ENCODE results near the gene OR2V2.

Gene OR2V2

DNA sequence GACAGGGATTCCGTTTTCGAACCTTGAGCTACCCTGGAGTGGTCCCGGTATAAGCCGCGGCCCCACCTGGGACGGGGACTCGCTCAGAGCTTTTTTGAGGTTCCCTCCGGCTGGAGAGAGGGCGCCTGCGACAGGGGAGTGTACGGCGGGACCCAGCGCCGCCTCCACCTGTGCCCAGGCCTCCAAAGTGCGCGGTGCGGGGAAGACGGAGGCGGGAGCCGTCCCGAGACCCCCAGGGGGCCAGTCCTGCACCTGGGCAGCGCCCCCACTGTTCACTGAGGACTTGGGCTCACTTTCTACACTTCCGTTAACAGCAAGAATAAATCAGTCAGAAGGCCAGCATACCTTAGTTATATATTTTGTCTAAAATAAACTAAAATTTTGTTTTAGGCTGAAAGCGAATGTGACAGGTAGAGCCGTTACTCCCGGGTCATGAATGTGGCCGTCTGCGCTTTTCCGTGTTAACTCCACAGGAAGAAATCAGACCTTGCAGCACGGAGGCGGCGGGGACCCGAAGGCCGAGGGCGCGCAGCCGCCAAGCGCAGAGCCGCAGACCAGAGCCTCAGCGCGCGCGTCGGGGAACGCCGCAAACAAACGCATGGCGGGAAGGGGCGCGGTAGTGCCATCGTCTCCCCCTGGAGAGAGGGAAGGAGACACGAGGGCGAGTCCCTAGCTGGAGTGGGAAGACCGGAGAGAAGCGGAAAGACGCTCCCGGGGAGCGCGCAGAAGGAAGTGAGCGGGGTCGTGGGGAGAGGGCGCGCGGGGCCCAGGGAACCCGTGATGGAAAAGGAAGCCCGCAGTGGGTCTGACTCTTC is 43.5 kb downstream of the OR2V2 start:
- no peak for DNase-seq (ENCODE audit: low spot score)

DNA sequence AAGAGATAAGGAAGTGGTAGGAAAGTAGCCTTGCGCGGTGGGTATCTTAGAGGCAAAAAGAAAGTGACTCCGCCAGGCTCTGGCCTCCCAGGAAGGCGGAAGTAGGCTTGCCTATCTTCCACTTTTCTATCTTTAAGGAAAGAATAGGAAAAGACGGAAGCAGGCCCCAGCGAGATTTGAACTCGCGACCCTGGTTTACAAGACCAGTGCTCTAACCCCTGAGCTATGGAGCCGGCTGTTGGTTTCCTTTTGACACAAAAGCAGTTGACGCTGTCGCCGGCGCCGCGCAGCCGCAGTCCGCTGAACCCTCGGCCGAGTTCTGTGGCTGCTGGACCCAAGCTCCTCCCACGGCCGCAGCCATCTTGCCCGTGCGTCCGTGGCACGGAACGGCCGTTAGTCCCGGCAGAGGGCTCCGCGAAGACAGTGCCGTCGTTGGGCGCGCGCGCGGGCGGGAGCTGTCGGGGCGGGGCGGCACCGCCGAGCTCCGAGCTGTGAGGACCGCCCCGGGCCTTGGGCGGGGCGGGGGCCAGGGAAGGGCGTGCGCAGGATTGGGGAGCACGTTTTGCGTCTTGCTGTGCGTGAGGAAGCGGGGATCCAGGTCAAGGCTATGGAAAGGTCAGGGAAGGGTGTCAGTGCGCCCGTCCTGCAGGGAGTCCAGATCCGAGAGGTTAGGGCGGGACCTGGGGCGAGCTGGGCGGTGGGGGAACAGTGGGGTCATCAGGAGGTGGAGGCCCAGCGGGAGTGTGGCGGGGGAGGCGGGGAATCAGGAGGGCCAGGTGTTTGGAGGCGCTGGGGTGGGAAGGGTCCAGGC is 44.3 kb downstream of the OR2V2 start:
- DNase-seq (ENCODE audit: low spot score) = peak; percentile 94

DNA sequence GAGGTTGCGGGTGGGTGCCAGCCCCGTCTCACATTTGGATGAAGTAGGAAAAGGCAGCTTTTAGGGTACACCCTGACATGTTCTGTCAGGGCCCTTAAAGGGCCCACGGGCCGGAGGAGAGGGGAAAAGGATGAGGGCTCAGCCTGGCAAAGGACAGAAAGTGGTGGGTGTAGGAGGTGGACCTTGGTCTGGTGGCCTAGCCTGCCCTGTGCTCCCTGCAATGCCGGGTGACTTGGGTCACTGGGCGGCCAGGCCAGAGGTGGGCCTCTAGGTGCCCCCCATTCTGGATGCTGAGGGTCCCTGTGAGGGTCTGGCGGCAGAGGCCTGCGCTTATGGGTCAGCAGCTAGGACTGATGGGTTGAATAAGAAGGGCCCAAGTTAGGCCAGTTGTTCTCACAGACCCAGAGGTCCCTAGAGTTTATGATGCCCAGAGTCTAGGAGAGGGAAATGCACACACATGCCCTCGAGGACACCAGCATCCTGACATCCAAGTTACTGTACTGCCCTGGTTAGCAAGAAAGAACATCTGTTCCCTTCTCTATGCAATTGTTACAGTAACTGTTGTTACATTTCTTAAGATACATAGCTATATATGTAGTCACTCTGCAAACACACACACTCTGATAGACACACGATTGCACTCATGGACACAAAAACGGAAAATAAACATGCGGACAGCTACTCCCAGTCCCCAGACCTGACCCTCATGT is 45.1 kb downstream of the OR2V2 start:
- no peak for DNase-seq (ENCODE audit: low spot score)

DNA sequence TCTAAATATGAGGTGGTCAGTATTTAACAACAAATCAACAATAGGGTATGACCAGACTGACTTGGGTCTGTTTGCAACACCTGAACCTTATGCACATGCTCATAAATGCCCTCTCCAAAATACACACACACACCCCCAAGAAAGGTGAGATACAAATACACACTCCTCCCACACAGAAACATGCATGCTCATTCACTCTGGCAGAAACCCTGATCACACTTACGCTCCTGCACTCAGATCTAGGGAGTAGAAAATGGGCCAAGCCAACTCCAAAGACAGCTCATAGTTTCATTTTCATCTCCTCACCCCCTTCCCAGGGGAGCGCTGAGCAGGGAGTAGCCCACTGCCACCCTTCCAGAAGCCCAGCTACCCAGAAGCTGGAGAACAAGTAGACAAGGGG is 46.3 kb downstream of the OR2V2 start:
- no peak for DNase-seq (ENCODE audit: low spot score)

DNA sequence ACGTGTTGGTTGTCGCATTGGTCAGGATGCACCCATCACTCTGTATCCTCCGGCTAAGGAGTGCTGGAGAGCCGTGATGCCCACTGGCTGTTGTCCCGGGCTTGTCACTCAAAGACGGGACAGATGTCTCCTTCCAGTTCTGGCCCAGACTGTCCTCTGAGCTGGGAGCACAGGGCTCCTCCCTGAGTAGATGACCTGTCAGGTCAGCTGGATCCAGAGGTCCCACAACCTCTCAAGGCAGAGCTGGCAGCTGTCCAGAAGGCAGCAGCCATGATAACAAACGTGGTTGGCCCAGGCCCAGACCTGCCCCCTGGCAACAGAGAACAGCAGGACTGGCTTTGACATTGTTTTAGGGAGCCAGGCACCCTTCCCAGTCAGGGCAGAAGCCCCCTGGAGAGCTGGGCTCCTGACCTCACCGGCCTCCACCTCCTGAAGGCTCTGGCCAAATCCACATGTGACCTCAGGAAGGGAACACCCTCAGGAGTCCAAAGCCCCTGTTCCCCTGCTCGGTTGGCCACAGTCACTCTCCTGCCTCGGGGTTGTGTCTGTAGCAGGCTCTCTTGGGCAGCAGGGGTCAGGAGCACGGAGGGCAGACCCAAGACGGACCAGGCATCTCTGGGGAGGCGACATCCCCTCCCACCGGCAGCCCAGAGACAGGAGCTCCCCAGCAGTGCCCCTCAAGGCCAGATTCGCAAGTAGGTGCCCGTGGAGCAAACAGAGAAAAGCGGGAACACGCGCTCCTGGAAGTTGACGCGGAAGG is 47.3 kb downstream of the OR2V2 start:
- no peak for DNase-seq (ENCODE audit: low spot score)

DNA sequence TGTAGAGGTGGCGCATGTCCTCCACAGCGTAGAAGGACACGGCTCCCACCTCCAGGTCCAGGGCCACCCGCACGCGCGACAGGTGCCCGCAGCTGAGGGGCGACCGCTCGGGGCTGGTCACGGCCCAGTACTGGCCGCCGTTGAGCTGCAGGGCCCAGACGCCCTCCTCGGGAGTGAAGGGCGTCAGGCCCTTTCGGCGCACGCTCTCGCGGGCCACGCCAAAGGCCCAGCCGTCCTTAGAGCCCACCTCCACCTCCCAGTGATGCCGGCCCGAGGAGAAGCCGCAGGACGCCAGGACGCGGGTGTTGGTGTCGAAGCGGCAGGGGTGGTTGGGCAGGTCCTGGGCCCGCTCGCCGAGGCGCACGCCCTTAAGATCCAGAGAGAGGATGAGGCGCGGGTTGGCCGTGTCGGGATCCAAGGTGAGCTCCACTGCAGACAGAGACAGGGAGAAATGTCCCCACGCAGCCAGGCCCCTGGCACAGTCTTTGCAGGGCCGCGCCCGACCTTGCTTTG is 47.9 kb downstream of the OR2V2 start:
- no peak for DNase-seq (ENCODE audit: low spot score)

DNA sequence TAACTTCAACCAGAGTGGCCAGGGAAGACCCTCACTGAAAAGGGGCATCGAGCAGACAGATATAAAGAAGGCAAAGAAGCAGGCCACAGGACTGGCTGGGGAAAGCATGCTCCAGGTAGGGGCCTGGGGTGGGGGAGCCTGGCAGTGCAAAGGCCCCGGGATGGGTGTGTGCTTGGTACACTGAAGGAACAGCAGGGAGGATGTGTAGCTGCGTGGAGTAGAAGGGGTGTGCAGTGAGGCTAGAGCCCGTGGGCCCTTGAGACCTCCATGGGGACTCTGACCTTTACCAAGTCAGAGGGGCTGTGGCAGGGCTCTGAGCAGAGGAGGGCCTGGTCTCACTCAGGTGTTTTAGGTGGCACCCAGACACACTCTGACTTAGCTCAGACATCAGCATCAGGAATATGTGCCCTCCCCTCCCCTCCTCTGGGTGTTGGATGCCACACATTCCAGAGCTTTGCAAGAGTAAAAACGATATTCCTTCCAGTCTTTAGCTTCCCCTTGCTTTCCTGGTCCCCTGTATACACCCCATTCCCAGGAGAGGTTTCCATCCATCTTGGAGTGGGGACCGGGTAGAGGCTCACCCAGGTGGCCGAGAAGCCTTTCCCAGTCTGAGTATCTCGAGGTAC is 50.1 kb downstream of the OR2V2 start:
- DNase-seq (ENCODE audit: low spot score) = no peak

DNA sequence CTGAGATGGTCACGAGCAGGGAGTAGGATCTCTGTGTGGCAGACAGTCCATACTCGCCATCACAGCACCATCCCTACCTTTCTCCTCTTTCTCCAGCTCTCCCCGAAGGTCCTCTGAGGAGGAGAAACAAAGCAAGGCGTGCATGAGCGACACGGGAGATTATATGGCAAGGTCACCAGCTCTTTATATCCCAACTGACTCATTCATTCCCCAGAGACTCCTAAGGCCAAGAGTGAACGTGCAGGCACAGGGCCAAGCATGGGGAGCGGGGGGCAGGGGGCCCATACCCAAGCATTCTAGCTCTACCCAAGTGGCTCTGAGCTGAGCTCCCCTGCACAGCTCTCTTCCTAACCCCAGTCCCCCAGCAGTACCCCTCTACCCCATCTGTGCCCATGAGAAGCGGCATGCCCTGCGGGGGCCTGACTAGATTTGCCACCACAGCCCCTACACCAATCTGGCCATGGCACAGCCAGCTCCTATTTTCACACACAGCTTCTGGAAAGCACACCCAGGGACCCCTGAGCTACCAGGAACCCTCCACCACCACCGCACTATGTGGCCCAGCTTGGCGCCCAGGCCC is 50.8 kb downstream of the OR2V2 start:
- DNase-seq (ENCODE audit: low spot score) = no peak

DNA sequence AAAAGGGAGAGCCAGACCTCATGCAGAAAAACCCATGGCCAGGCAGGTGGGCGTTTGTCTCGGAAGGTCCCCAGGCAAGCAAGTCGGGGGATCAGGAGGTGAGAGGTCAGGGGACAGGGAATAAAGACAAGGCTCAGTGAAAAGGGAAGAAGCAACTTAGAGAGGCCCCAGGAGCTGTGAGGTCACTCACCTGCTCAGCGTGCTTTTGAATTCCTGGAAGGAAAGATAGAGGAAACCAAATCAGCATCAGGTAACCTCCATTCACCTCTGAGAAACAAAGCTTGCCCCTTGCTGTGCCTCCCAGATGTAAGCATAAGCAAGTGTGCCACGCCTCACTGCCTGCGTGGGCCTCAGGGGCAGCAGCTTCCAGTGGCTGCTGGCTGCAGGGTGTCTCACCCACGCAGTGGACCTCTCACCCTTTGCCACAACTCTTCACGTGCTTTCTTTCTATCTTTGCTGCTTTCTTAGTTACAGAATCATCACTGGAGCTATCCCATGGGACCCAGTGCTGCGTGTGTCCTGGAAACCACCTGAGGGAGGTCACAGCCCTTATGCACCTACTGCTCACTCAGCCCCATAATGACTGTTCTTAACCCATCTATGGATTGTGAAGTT is 51.6 kb downstream of the OR2V2 start:
- no peak for DNase-seq (ENCODE audit: low spot score)

DNA sequence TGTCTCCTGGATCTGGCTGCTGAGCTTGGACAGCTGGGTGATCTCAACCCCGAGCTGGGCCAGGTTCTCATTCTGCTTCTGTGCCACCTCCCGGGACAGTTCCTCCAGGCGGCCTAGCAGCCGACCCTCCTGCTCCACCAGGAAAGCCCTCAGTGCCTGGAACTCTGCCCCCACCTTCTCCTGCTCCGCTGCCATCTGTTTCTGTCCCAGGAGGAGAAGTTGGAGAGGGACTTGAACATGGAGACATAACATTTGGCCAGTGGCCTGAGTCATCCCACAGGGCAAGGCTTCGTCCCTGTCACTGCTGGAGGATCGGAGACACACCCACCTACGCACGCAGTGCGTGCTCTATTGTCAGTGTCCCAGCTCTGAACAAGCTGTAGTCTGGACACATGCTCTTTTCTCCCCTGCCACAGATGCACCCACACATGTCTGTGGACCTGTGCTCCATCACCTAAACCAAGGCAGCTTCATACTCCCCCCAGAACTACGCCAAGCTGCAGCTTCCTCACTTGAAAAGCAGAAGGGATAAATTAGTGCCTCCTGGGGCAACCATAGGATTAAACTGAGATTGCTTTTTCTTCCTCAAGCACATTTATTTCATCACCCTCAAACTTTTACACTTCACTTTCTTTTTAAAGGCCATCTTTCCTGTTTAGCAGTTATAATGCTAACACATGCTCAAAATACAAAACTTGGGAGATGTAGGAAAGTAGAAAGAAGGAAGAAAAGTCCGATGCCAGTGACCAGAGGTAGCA is 52.7 kb downstream of the OR2V2 start:
- DNase-seq (ENCODE audit: low spot score) = no peak

DNA sequence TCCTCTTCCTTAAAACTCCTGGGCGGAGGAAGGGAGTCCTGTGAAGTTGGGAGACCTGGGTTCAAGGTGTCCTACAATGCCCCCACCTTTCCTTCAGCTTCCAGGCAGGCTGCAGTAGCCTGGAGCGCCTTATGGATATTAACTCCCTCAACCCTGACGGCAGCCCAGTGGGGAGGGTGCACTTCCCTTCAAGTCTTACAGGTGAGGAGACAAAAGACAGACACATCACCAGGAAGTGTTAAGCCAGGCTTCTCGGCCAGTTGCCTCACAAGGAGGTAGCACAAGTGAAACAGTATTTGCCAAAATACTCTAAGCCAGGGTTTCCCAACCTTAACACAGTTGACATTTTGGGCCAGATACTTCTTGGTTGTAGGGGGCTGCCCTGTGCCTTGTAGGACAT is 53.4 kb downstream of the OR2V2 start:
- DNase-seq (ENCODE audit: low spot score) = no peak

DNA sequence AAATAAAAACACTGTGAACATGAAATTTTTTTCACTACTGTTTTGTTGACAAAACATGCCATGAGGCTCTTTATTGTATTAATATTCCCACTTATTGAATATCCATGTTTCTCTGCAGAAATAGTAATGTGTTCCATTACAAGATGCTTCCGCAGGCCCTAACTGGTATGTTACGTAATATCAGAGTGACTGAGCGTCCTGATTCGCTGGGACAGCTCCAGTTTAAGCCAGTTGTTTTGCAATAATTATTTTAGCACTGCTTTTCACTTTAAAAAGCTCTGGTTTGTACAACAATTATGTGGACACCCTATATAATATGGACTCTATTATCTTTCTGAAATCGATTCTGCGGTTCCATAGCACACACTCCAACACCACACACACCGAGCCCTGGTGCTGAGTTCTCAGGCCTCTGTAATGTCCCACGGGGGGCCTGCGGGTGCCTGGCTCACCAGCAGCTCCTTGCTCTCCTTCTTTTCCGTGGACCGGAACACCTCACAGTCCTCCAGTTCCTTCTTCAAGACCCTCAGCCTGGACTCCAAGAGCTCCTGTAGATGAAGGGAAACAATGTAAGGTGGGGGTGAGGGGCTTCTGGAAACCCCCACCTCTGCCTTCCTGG is 55.8 kb downstream of the OR2V2 start:
- DNase-seq (ENCODE audit: low spot score) = no peak

DNA sequence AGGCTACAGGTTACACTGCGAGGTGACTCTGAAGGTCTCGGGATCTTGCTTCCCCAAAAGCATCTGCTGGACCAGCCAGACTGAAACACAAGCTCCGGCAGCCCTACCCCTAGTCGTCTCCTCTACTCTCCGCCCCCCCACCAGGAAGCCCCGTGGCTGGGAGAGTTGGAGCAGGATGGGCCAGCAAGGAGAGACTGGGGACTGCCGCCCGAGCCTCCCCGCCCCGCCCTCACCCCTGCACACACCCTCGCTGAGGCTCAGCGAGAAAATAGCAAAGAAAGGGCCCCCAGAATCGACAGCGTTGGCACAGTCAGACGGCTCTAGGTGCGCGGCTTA is 56.4 kb downstream of the OR2V2 start:
- no peak for DNase-seq (ENCODE audit: low spot score)

DNA sequence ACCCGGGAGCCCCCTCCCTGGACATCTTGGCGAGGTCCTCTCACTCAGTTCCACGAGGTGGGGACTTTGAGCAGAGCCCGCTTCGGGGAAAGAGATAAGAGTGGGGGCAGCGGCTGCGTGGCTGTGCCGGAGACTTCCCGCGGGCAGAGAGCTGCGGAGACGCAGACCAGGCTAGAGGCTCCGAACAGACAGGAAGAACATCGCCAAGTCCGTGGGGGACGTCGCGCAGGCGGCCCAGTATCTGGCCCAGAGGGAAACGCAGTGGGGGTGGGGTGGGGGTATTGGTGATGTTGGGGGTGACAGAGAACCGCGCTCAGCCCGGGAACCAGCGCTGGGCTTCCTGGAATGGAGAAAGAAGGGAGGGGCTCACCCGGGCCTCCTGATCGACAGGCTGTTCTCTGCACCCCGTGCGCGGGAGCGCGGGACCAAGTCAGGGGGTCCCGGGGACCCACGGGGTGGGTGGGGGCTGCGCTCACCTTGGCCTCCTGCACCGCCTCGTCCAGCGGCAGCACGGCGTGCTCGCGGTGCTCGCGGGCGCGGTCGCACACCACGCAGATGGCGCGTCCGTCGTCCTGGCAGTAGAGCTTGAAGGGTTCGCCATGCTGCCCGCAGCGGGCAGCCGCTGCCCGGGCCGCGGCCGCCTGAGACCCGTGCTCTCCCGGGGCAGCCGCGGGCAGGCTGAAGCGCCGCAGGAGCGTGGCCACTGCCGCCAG is 56.9 kb downstream of the OR2V2 start:
- no peak for DNase-seq (ENCODE audit: low spot score)

DNA sequence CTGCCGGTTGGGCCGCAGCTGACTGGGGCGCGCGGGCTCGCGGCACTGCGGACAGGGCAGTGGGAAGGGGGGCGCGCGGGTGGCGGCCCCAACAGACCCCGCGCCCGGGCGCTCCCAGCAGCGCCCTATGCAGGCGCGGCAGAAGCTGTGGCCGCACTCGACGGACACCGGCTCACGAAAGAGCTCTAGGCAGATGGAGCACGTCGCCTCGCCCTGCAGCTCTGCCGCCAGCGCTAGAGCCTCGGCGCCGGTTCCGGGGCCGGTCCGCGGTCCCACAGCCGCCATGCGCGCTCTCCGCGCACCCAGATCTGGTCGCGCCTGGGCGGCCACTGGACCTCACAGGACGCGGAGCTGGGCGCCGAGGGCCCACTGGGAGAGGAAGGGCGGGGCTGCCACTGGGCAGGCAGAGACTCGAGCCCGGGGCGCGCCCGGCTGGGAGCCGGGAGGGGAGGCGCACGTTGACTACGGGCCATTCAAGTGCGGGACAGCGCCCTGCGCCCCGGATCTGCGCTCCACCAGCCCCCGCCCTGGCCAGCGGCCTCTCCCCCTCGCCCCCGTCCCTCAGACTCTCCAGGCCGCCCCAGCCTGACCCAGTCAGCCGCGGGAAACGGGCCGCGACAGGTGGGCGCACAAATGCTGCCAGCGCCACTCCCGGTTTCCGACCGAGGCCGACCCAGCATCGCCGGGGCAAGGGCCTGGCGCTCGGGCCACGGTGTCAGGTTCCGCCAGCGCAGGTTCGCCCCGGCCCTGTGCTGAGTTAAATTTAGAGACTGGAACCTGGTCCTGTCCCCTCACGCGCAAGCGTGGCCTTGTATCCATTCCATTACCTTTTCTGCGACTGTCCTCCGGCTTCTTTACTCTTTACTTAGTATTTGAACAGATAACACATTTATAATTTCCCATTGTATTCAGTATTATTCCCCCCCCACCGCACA is 57.7 kb downstream of the OR2V2 start, which contains the start of gene TRIM7:
TRIM7 (minus strand) TSS at position 371 of the 935 bp plus-strand sequence; CDS start at position 285, 86 bp downstream.
- no peak for DNase-seq (ENCODE audit: low spot score)

DNA sequence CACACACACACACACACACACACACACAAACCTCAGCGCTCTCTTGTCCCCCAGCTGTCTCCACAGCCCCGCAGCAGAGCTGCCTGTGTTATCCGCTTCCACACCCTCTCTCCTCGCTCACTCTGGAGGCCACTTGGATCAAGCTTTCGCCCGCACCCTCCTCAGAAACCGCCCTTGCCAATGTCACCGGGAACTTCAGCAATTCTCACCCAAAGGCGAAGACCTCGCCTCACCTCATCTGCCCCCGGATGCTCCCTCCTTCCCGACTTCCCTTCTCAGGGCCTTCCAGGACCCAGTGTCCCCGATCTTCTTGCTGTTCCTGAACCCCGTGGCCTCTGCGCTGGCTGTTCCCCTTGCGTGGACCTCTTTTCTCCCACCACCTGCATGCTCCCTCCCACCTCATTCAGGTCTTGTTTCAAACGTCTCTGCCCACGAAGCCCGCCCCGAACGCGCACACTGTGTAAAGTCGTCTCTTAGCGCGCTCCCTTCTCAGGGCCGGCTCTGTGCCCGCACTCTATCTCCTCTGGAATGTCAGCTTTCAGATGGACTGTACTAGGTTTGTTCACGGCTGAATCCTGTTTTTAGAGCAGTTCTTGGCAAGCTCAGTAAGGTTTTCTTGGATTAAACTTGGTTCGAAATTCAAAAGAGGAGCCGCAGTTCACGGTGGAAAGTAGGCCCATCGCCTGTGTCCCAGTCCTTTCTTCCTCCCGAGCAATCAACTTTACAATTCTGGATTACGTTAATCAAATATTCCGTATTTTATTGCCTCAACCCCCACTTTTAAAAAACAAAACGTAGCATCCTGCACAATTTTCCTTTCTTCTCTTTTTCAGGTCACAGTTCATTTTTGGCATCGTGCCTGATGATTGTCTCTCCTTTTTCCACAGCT is 58.6 kb downstream of the OR2V2 start:
- no peak for DNase-seq (ENCODE audit: low spot score)

Measured in hepatic stellate cell (primary cell).